GM19438 (cell line): ENCODE measurements around the gene HS3ST3A1.

Source experiments
- ATAC-seq: cut with Tn5 transposase; IDR thresholded peaks from one replicate; pipeline ENCODE4 v1.9.1; 2021; ENCODE audit warnings: low read depth; ENCODE audit not compliant: unreplicated experiment

The HS3ST3A1 gene

DNA sequence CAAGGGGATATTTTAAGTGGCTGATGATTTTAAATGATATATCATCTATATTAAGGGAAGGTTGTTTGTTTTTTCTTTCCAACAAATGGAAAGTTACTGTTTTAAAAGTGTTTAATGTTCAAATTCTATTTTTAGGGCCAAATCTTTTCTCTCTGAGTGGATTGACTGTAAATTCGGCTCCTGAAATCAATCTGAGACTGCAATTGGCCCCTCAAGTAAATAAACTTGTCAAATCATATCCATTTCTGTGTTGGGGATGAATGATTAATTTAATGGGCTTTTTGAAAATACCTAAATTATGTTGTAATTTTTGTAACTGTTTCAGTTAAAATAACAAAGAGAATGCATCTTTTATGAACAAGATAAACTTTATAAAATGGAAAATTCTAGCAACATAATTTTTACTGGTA is 2.6 kb downstream of the HS3ST3A1 start:
- ATAC-seq = no peak

- no peak for ATAC-seq
Observed at GRCh38 chr17:13598353-13599167, 3.2 kb downstream of the HS3ST3A1 start.

GRCh38 chr17:13597723-13598347 is 3.9 kb downstream of the HS3ST3A1 start:
- ATAC-seq = no peak

DNA sequence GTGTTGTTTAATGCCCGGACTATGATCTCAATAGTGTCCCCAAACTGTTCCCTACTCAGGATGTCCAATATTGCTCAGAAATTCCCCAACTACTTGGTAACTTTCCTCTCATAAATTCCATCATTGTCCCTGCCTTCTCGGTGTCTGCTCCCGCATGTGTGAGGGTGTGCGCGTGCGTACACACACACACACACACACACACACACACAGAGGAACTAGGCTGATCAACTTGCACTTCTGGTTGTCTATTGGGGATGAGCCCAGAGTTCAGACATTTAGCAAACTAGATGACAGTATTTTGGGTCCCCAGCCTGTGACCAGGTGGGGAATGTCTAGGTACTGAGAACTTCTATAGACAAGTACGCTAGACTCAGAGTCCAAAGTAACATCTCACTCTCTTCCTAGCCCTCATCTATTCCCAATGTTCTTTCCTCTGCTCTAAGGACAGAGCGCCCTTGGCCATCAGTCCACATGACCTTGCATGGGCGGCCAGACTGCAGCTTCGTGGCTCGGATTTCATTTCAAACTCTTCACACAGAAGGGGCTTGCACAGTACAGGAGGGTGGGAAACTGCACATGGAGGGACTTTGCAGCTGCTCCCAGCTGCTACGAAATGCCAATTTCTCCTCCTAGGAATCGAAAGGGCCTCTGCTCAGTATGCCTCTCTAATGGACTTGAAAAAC is 5.3 kb downstream of the HS3ST3A1 start:
- ATAC-seq = no peak

DNA sequence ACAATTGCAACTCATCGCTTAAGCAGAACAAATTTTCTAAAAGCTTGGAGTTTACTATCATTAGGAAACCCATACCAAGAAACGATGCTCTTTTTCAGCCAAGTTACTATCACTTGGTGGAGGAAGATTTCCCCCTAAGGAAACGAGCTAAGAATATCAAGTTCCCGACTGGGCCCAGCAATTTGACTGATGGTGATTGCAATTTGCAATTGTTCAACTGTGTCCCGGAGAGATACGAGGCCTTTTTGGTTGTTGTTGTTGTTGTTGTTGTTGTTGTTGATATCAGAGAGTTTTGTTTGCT is 6.2 kb downstream of the HS3ST3A1 start:
- no peak for ATAC-seq

GRCh38 chr17:13594762-13595598 is 6.7 kb downstream of the HS3ST3A1 start:
- ATAC-seq = no peak

DNA sequence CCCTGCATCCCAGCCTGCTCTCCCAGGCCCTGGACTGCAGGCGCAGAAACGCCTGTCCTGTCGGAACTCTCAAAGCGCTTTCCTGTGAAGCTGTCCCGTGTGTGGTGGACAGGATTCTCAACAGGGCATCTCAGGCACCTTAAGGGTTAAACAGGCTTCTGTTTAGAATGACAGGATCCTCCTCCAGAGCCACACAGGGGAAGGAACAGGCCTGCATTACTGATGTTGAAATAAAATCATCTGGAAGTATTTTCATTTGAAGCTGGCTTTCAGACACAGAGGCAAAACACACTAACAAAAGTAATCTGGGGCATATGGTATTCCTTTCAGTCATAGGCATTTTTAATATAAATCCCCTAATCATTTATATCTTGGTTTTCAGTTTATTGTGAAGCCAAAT is 7.4 kb downstream of the HS3ST3A1 start:
- ATAC-seq = no peak

- no peak for ATAC-seq
Observed at GRCh38 chr17:13593757-13594156, 8.0 kb downstream of the HS3ST3A1 start.

DNA sequence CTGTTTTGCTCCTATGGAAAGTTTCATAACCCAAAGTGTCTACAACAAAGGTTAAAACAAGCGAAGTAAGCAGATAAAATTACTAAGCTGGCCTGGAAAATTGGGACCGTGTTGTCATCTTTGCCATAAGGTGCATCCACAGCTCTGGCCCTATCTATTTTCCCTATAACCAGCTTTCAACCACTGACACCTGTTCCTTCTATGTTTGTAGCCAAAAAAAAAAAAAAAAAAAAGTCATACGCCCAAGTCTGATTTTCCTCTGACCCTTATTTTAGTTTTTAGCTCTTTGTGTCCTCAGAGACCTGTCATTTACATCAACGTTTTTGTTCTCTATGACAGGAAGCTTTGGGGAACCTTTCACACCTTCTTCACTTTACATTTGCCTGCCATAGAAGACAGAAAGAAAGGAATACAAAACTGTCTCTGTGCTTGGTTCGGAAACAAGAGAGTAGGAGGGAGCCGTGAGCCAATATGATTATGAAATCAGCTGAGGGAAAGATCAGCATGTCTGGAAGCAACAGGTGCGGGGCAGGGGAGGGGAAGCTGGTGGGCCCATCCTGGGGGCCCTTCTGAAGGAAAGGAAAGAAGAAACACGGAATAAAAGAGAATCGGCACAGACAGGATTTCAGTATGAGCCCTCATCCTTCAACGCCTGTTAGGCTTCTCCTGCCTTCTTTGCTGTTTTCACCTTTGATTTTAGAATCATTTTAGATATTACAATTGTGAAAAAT is 8.5 kb downstream of the HS3ST3A1 start:
- ATAC-seq = no peak

- ATAC-seq = no peak
Observed at GRCh38 chr17:13592427-13592826, 9.3 kb downstream of the HS3ST3A1 start.

DNA sequence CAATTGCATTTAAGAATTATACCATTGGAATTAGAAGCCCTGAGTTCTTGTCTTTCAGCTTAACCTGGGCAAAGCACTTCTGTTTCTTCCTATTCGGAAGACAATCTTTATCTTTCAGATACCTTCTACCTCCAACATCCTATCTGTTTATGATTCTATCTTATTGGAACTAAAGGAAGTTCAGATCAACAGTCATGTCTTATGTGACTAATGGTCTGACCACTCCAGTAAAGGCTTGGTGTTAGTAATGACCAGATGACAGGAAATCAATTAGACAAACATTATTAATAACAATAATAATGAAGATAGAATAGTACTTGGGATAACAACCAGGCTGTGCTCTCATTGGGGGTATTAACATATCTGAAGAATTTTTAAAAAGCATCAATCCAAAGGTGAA is 11.3 kb downstream of the HS3ST3A1 start:
- no peak for ATAC-seq

DNA sequence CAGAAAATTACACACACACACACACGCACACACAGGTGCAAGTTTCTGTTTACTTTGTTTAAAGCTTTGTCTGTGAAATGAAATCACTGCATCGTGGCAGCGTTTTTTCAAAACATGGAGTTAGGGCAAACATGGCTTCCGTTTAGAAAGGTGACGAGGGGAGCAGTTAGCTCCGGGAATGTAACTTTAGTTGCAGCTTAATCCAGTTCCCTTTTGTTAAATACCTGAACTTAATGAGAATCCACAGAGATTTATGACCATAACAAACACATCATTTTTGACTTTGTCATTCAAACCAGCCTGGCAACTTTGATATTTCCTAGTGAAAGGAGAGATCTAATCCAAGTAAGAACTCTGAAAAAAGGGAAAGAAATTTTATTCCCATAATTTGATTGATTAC is 12.1 kb downstream of the HS3ST3A1 start:
- ATAC-seq = no peak

- ATAC-seq = no peak
Observed at GRCh38 chr17:13587487-13588338, 14.0 kb downstream of the HS3ST3A1 start.

DNA sequence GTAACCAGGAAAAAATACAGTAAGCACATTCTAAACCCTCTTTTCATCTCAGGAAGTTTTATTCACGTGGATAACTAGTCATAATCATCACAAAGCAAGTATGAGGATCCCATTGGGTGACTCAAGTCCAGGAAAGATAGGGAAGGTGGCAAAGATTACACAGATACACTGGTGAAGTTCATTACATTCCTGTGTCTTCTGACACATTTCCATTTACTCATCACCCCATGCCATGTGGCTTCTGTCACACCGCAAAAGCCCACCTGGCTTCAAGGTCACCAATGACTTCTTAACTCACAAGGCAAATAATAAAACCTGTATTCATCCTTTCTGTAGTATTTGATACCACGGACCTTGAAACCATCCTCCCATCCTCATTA is 17.0 kb downstream of the HS3ST3A1 start:
- no peak for ATAC-seq

GRCh38 chr17:13583996-13584700 is 17.6 kb downstream of the HS3ST3A1 start:
- no peak for ATAC-seq

GRCh38 chr17:13582776-13583547 is 18.8 kb downstream of the HS3ST3A1 start:
- ATAC-seq = no peak

DNA sequence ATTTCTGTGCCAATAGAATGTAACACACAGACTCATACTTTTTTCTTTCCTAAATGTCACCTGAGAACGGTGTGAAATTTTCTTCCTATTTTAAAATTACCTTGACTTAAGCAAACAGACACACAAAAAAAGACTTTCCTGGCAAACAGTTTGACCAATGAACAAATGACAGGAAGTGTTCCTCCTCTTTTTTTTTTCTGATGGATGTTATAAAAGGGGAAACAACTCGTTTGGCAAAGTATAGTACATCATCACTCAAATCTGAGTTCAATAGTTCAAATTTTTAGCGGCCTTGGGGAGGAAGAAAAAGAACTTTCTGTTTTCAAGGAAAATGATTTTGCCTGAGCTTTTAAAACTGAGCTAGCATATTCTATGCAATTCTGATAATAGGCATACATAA is 19.8 kb downstream of the HS3ST3A1 start:
- no peak for ATAC-seq

DNA sequence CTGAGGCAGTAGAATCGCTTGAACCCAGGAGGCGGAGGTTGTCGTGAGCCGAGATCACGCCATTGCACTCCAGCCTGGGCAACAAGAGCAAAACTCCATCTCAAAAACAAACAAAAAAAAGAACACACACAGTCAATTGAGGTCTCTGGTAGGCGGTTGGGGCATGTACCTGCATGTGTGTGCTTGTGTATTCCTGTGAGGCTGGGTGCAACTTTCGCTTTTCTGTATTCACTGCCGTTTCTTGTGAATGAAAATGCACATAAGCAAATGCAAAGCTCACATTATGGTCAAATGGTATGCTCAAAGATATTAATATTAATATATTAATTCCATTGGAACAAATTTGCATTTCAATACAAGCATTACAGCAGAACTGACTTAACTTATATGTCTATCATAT is 20.9 kb downstream of the HS3ST3A1 start:
- ATAC-seq = no peak
